ENCODE measurements around the gene TSPAN8. TPM values are rescaled to one million over a fixed set of nuclear protein-coding genes. Genes with fewer than 3 reads are reported as not detected.
"Not testable (repeated sequence)": the region's sequence is repeated elsewhere in the genome, so short reads cannot be mapped to it uniquely, and the experiment has no call there.

Gene TSPAN8
- total and polyA plus RNA-seq, 7 donors = 1.3 to 1,609 (median 5.0) TPM

DNA sequence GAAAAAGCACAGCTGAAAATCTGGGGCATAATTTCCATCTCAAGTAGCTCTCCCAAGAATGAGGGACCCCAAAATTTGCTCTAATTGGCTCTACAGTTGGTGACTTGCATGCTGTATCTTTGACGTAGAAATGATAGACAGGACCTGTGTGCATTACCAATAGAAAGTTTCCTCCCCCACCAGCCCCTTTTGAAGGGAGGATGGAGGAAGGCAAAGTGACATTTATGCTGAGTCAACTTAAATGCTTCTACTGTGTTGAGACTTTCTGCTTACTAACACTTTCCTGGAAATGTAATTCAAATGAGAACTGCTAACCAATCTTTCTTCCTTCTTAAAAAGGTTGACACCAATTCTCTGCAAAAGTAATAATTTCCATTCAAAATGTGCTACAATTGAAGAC is 31.9 kb downstream of the TSPAN8 start:
- WGBS, 2 donors = 93 to 96% methylated on average over 1 of the region's 1 CpG
- intact Hi-C loops (cut with DNase I) = no loop called here

GRCh38 chr12:71125515-71125914 is 32.3 kb downstream of the TSPAN8 start:
- no peak for TF ChIP-seq POLR2A (IDR thresholded peaks at IDR 0.05)
- no peak for TF ChIP-seq POLR2AphosphoS5 (IDR thresholded peaks at IDR 0.05)
- TF ChIP-seq, protein P1, sequence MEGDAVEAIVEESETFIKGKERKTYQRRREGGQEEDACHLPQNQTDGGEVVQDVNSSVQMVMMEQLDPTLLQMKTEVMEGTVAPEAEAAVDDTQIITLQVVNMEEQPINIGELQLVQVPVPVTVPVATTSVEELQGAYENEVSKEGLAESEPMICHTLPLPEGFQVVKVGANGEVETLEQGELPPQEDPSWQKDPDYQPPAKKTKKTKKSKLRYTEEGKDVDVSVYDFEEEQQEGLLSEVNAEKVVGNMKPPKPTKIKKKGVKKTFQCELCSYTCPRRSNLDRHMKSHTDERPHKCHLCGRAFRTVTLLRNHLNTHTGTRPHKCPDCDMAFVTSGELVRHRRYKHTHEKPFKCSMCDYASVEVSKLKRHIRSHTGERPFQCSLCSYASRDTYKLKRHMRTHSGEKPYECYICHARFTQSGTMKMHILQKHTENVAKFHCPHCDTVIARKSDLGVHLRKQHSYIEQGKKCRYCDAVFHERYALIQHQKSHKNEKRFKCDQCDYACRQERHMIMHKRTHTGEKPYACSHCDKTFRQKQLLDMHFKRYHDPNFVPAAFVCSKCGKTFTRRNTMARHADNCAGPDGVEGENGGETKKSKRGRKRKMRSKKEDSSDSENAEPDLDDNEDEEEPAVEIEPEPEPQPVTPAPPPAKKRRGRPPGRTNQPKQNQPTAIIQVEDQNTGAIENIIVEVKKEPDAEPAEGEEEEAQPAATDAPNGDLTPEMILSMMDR (IDR thresholded peaks at IDR 0.05) = no peak
- TF ChIP-seq EP300 (IDR thresholded peaks at IDR 0.05) = no peak
- Histone ChIP-seq H3K9me3 (no peaks in the 10 kb centered on the region), H3K4me3 (no peak overlapping the region), H3K27me3 (no peaks in the 10 kb centered on the region), H3K27ac (no peak overlapping the region), H3K36me3 (no peaks in the 10 kb centered on the region), H3K4me1 (no peaks in the 10 kb centered on the region)
- WGBS, 2 donors = 51 to 61% methylated on average over 2 of the region's 2 CpGs
- no peak for DNase-seq
- intact Hi-C loops (cut with DNase I) = no loop called here

More for the DNA sequence above, 31.9 kb downstream of the TSPAN8 start:
- Histone ChIP-seq H3K27ac (no peak overlapping the region), H3K36me3 (no peaks in the 10 kb centered on the region), H3K4me3 (no peak overlapping the region), H3K4me1 (no peaks in the 10 kb centered on the region), H3K9me3 (no peaks in the 10 kb centered on the region), H3K27me3 (no peaks in the 10 kb centered on the region)
- TF ChIP-seq POLR2AphosphoS5 (IDR thresholded peaks at IDR 0.05) (no peak), EP300 (IDR thresholded peaks at IDR 0.05) (no peak), POLR2A (IDR thresholded peaks at IDR 0.05) (no peak)
- TF ChIP-seq, protein P1 (IDR thresholded peaks at IDR 0.05) = no peak
- DNase-seq = no peak

DNA sequence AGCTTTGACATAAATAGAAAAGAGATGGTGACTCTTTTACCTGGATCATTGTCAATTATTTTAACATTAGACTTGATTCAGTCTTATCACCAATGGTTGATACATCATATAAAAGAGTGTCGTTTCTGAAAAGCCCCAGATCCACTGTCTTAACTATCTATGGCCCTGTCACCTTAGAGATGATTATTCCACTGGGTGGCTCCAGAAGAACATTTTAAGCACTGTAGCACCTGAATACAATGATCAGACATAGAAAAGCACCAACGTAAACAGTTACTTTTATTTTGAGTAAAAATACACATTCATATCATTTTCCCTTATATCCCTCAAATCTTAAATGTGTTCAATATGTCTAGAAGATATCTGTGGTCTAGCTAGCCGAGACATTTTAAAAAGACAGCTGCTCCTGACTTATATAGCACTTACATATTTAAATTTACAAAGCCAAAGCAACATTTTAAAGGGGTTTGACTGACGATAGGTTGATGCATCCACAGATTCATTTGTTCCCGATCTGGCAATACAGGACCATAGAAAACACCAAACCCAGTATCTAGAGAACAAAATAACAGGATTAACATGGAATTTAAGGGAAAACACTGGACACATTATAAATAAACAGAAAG is 32.9 kb downstream of the TSPAN8 start:
- no peak overlapping the region for H3K4me3 ChIP-seq
- no peak overlapping the region for H3K27ac ChIP-seq
- no peak for DNase-seq
- H3K27me3 ChIP-seq = no peaks in the 10 kb centered on the region
- H3K9me3 ChIP-seq = no peaks in the 10 kb centered on the region
- H3K4me1 ChIP-seq = no peaks in the 10 kb centered on the region
- TF ChIP-seq EP300 (IDR thresholded peaks at IDR 0.05) (no peak), POLR2AphosphoS5 (IDR thresholded peaks at IDR 0.05) (no peak), POLR2A (IDR thresholded peaks at IDR 0.05) (no peak)
- TF ChIP-seq, protein P1 (IDR thresholded peaks at IDR 0.05) = no peak
- no peaks in the 10 kb centered on the region for H3K36me3 ChIP-seq
- intact Hi-C loops (cut with DNase I) = no loop called here
- WGBS, 2 donors = 79 to 86% methylated on average over 5 of the region's 5 CpGs

- H3K4me3 ChIP-seq; H3K27me3 ChIP-seq; intact Hi-C loops (cut with DNase I); DNase-seq; H3K4me1 ChIP-seq; H3K36me3 ChIP-seq; H3K9me3 ChIP-seq; H3K27ac ChIP-seq: not testable (repeated sequence)
- 78 to 94% methylated on average over 1 of the region's 1 CpG for WGBS, 2 donors
These were observed 44.7 kb downstream of the TSPAN8 start for GRCh38 chr12:71113148-71113547.

DNA sequence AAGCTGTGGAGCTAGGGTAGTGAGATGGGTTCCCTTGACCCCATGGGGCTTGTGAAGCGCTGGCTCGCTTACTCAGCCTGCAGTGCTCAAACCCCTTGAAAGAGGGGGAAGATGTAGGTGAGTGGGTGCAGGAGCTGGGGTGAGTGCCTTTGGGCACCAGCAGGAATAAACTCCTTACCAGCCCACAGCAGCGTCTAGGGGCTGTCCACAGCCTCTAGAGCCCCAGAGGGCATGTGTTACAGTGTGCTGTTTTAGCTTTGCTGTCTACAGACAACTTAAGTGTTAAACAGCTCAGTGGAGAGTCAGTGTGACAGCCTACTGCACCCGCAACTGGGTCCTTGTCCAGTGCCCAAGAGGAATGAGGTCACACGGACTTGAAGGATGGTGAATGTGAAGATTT is 48.0 kb downstream of the TSPAN8 start:
- Histone ChIP-seq H3K4me3 (no peak overlapping the region), H3K27me3 (no peaks in the 10 kb centered on the region), H3K4me1 (no peaks in the 10 kb centered on the region), H3K36me3 (no peaks in the 10 kb centered on the region), H3K9me3 (peaks cover 0 to 3% (median 0%) of the 10 kb centered on the region in 4 donors), H3K27ac (no peak overlapping the region)
- no peak for TF ChIP-seq POLR2AphosphoS5 (IDR thresholded peaks at IDR 0.05)
- no peak for TF ChIP-seq EP300 (IDR thresholded peaks at IDR 0.05)
- no peak for DNase-seq
- intact Hi-C loops (cut with DNase I) = no loop called here
- WGBS, 2 donors = 89 to 91% methylated on average over 5 of the region's 5 CpGs

- Histone ChIP-seq H3K4me1 (no peaks in the 10 kb centered on the region), H3K4me3 (no peak overlapping the region), H3K9me3 (peaks cover 0 to 6% (median under 1%) of the 10 kb centered on the region in 4 donors), H3K27ac (no peak overlapping the region), H3K27me3 (no peaks in the 10 kb centered on the region), H3K36me3 (no peaks in the 10 kb centered on the region)
- WGBS, 2 donors = 79% methylated on average over 3 of the region's 3 CpGs
- intact Hi-C loops (cut with DNase I) = no loop called here
- TF ChIP-seq, protein P1 (IDR thresholded peaks at IDR 0.05) = no peak
- TF ChIP-seq POLR2AphosphoS5 (IDR thresholded peaks at IDR 0.05) = peak in 1 of 4 donors; percentile 24
- no peak for DNase-seq
These were observed 49.4 kb downstream of the TSPAN8 start for GRCh38 chr12:71108355-71108754.

Data from sigmoid colon (tissue), 7 donors.